GM18517 (cell line): ENCODE measurements around the gene BRD8.
"Not testable (repeated sequence)": the region's sequence is repeated elsewhere in the genome, so short reads cannot be mapped to it uniquely, and the experiment has no call there.

ENCODE experiments used
- ATAC-seq: cut with Tn5 transposase; IDR thresholded peaks from one replicate; pipeline ENCODE4 v1.9.1; 2021; ENCODE audit warnings: mild to moderate bottlenecking, moderate library complexity; ENCODE audit not compliant: unreplicated experiment

Gene BRD8

GRCh38 chr5:138159666-138160065 lies 18.8 kb downstream of the BRD8 start:
- no peak for ATAC-seq

GRCh38 chr5:138157626-138158025 lies 20.8 kb downstream of the BRD8 start:
- no peak for ATAC-seq

GRCh38 chr5:138155977-138156376 lies 22.5 kb downstream of the BRD8 start:
- not testable (repeated sequence) for ATAC-seq

- no peak for ATAC-seq
Observed at GRCh38 chr5:138149530-138149929, 28.9 kb downstream of the BRD8 start.

- ATAC-seq, result no peak
Observed at GRCh38 chr5:138148811-138149210, 29.6 kb downstream of the BRD8 start.

- ATAC-seq, result not testable (repeated sequence)
Observed at GRCh38 chr5:138143578-138143977, 34.9 kb downstream of the BRD8 start.

- no peak for ATAC-seq
Observed at GRCh38 chr5:138141734-138142133, 36.7 kb downstream of the BRD8 start.

GRCh38 chr5:138140268-138140667 lies 38.2 kb downstream of the BRD8 start:
- no peak for ATAC-seq

GRCh38 chr5:138139781-138140090 lies 38.7 kb downstream of the BRD8 start:
- no peak for ATAC-seq

- no peak for ATAC-seq
Observed at GRCh38 chr5:138138949-138139780, 39.3 kb downstream of the BRD8 start, which contains the start of gene NME5. NME5 (minus strand) TSS chr5:138139428; CDS start chr5:138138780, 648 bp downstream.

GRCh38 chr5:138132543-138132942 lies 45.9 kb downstream of the BRD8 start:
- no peak for ATAC-seq

GRCh38 chr5:138129347-138129746 lies 49.1 kb downstream of the BRD8 start:
- no peak for ATAC-seq

GRCh38 chr5:138128334-138128733 lies 50.1 kb downstream of the BRD8 start:
- no peak for ATAC-seq

- no peak for ATAC-seq
Observed at GRCh38 chr5:138115254-138115653, 63.2 kb downstream of the BRD8 start.

- ATAC-seq, result no peak
Observed at GRCh38 chr5:138111937-138112336, 66.5 kb downstream of the BRD8 start.

GRCh38 chr5:138111181-138111580 lies 67.2 kb downstream of the BRD8 start:
- ATAC-seq, result no peak

GRCh38 chr5:138110266-138110963 lies 68.0 kb downstream of the BRD8 start:
- no peak for ATAC-seq

- ATAC-seq, result no peak
Observed at GRCh38 chr5:138109463-138110265, 68.8 kb downstream of the BRD8 start.

GRCh38 chr5:138107213-138107612 lies 71.2 kb downstream of the BRD8 start:
- no peak for ATAC-seq

GRCh38 chr5:138105709-138106108 lies 72.7 kb downstream of the BRD8 start:
- ATAC-seq, result no peak

GRCh38 chr5:138103319-138103637 lies 75.2 kb downstream of the BRD8 start:
- no peak for ATAC-seq
